GM23338 (cell line): ENCODE results near the gene MMADHC. TPM values are rescaled to one million over a fixed set of nuclear protein-coding genes. Genes with fewer than 3 reads are reported as not detected.

Source experiments
- ATAC-seq: fragments of 200-7000 bp; cut with Tn5 transposase; 3 replicates; pipeline ENCODE4 v1.9.1; 2020
- DNase-seq: peaks from one replicate; pipeline ENCODE4 v3.0.0-alpha.2; 2015; ENCODE audit warnings: low spot score
- H2AFZ ChIP-seq: fragments of 200-600 bp; sonication (generic); 2 replicates; pipeline ENCODE4 v1.8.0; 2016; ENCODE audit warnings: antibody characterized with exemption, mild to moderate bottlenecking, moderate library complexity
- H3F3A ChIP-seq: fragments of 200-600 bp; sonication (generic); replicated peaks from 2 replicates; pipeline ENCODE4 v1.8.0; 2017; ENCODE audit warnings: antibody characterized with exemption, mixed run types, low read depth
- H3K27ac ChIP-seq: fragments of 200-600 bp; sonication (generic); 2 replicates; pipeline ENCODE4 v1.6.1; 2016; ENCODE audit warnings: low read depth
- H3K27me3 ChIP-seq: fragments of 200-600 bp; sonication (generic); 2 replicates; pipeline ENCODE4 v1.8.0; 2016; ENCODE audit warnings: mild to moderate bottlenecking, mixed run types, moderate library complexity; ENCODE audit not compliant: insufficient read depth
- H3K36me3 ChIP-seq: fragments of 200-600 bp; sonication (generic); 2 replicates; pipeline ENCODE4 v1.8.0; 2016; ENCODE audit warnings: mild to moderate bottlenecking; ENCODE audit not compliant: insufficient read depth
- H3K4me1 ChIP-seq: fragments of 200-600 bp; sonication (generic); 2 replicates; pipeline ENCODE4 v1.8.0; 2016; ENCODE audit warnings: mild to moderate bottlenecking, moderate library complexity; ENCODE audit not compliant: insufficient read depth
- H3K4me2 ChIP-seq: fragments of 200-600 bp; sonication (generic); 2 replicates; pipeline ENCODE4 v1.7.1; 2017; ENCODE audit warnings: mixed run types
- H3K4me3 ChIP-seq: fragments of 200-600 bp; sonication (generic); 2 replicates; pipeline ENCODE4 v1.6.1; 2016; ENCODE audit warnings: mixed run types
- H3K79me2 ChIP-seq: fragments of 200-600 bp; sonication (generic); replicated peaks from 2 replicates; pipeline ENCODE4 v1.8.0; 2017; ENCODE audit warnings: mild to moderate bottlenecking; ENCODE audit not compliant: insufficient read depth
- H3K9me2 ChIP-seq: fragments of 200-600 bp; sonication (generic); 2 replicates; pipeline ENCODE4 v1.8.0; 2017; ENCODE audit not compliant: insufficient read depth
- H4K20me1 ChIP-seq: fragments of 200-600 bp; sonication (generic); replicated peaks from 2 replicates; pipeline ENCODE4 v1.8.0; 2017; ENCODE audit warnings: mild to moderate bottlenecking; ENCODE audit not compliant: insufficient read depth
- H3K27ac Mint-ChIP-seq: 2 replicates; pipeline ENCODE4 v1.8.0; 2020; ENCODE audit warnings: inconsistent platforms, mild to moderate bottlenecking, moderate library complexity, mixed read lengths
- H3K27me3 Mint-ChIP-seq: 3 replicates; pipeline ENCODE4 v1.8.0; 2022; ENCODE audit warnings: low read depth, mild to moderate bottlenecking, moderate library complexity, mixed read lengths, inconsistent platforms; ENCODE audit not compliant: insufficient read depth, poor library complexity
- H3K36me3 Mint-ChIP-seq: 3 replicates; pipeline ENCODE4 v1.8.0; 2021; ENCODE audit warnings: low read depth, mild to moderate bottlenecking, inconsistent platforms, moderate library complexity, mixed read lengths
- H3K4me1 Mint-ChIP-seq: 3 replicates; pipeline ENCODE4 v1.8.0; 2020; ENCODE audit warnings: mild to moderate bottlenecking, inconsistent platforms, mixed read lengths
- H3K4me3 Mint-ChIP-seq: 3 replicates; pipeline ENCODE4 v1.8.0; 2021; ENCODE audit warnings: moderate library complexity, mild to moderate bottlenecking, inconsistent platforms, mixed read lengths
- H3K9me3 Mint-ChIP-seq: 3 replicates; pipeline ENCODE4 v1.8.0; 2020; ENCODE audit warnings: moderate library complexity, mild to moderate bottlenecking, inconsistent platforms, mixed read lengths
- CREB1 ChIP-seq: fragments of 250-450 bp; sonication (Bioruptor Pico); IDR thresholded peaks from 2 replicates; pipeline ENCODE4 v1.5.0; 2020; ENCODE audit warnings: low read depth, mild to moderate bottlenecking, moderate library complexity
- EZH2 ChIP-seq: fragments of 200-600 bp; sonication (generic); IDR thresholded peaks from one replicate; pipeline ENCODE4 v1.8.0; 2017; ENCODE audit warnings: antibody characterized with exemption, mild to moderate bottlenecking, low read depth; ENCODE audit not compliant: unreplicated experiment
- EZH2phosphoT487 ChIP-seq: fragments of 200-600 bp; sonication (generic); IDR thresholded peaks from one replicate; pipeline ENCODE4 v1.8.1; 2018; ENCODE audit warnings: antibody characterized with exemption; ENCODE audit not compliant: unreplicated experiment
- JUNB ChIP-seq: IDR thresholded peaks from one replicate; pipeline ENCODE4 v1.6.1; 2016; ENCODE audit warnings: antibody characterized with exemption; ENCODE audit not compliant: unreplicated experiment
- NANOG ChIP-seq: IDR thresholded peaks from 2 replicates; pipeline ENCODE4 v1.6.1; 2016; ENCODE audit warnings: antibody characterized with exemption, borderline replicate concordance
- POLR2AphosphoS5 ChIP-seq: IDR thresholded peaks from 2 replicates; pipeline ENCODE4 v1.6.1; 2016; ENCODE audit warnings: antibody characterized with exemption, low read depth
- STAT1 ChIP-seq: IDR thresholded peaks from one replicate; pipeline ENCODE4 v1.6.1; 2016; ENCODE audit warnings: antibody characterized with exemption; ENCODE audit not compliant: unreplicated experiment
- ZNF114 ChIP-seq: fragments of 250-450 bp; sonication (Bioruptor Pico); IDR thresholded peaks from 2 replicates; pipeline ENCODE4 v1.5.0; 2020; ENCODE audit warnings: mild to moderate bottlenecking, moderate library complexity
- ZNF331 ChIP-seq: fragments of 250-450 bp; sonication (Bioruptor Pico); IDR thresholded peaks from 2 replicates; pipeline ENCODE4 v1.5.0; 2020; ENCODE audit warnings: low read depth, mild to moderate bottlenecking, moderate library complexity
- polyA plus RNA-seq: library from polyadenylated mRNA; unstranded; fragments of >200 nt; fragmentation: Nextera tagmentation; extraction: Ambion mirVana; gene quantifications from 2 replicates; pipeline ENCODE4 v1.2.1, GENCODE V29; 2016
- total RNA-seq: library from RNA; depleted of rRNA; stranded (reverse); fragments of >200 nt; shearing (Covaris generic); gene quantifications from 2 replicates; pipeline ENCODE4 v1.2.3, GENCODE V29; 2014
- TF ChIP-seq, protein P1 (sequence below): fragments of 250-450 bp; sonication (Bioruptor Pico); IDR thresholded peaks from 2 replicates; pipeline ENCODE4 v1.5.0; 2020; ENCODE audit warnings: mild to moderate bottlenecking, moderate library complexity
- TF ChIP-seq, protein P2 (sequence below): IDR thresholded peaks from 2 replicates; pipeline ENCODE4 v1.6.1; 2016; ENCODE audit warnings: antibody characterized with exemption
- TF ChIP-seq, protein P3 (sequence below), 2 experiments: fragments of 200-600 bp in 1 of 2; sonication (generic) in 1 of 2; conservative IDR thresholded peaks; 2 replicates each; pipeline versions ENCODE4 v1.5.1 to v1.6.1; 2016 to 2017; ENCODE audit warnings: antibody characterized with exemption in 2 of 2, low read depth in 2 of 2, mild to moderate bottlenecking in 2 of 2, moderate library complexity in 1 of 2
- TF ChIP-seq, protein P4 (sequence below): IDR thresholded peaks from one replicate; pipeline ENCODE4 v1.6.1; 2018; ENCODE audit warnings: antibody characterized with exemption; ENCODE audit not compliant: unreplicated experiment

The MMADHC gene
- total and polyA plus RNA-seq, 2 experiments from 2014 or later = 135 to 163 TPM

DNA sequence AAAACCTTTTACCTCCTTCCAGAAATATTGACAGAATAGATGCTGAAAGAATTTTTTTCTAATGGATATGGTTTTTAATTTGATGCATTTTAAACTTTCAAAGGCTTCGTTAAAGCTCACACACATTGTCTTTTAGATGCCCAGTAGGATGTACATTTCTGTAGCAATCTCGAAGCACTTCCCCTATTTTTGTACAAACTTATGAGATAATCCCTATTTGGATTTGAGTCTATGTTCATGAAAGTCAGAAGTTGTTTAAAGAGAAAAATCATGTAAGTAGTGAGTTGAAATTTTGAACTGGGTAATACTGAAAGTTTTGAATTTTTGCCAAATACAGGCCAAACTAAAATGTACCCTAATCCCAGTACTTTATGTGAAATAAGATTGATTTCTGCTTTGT is 38.1 kb upstream of the MMADHC start:
- Histone ChIP-seq H3K9me2 (no peaks in the 10 kb centered on the region), H3K4me3 (no peak overlapping the region), H2AFZ (no peak overlapping the region), H3K36me3 (no peaks in the 10 kb centered on the region), H3K79me2 (no peaks in the 10 kb centered on the region), H3K4me2 (no peak overlapping the region), H3K4me1 (no peaks in the 10 kb centered on the region), H3F3A (no peaks in the 10 kb centered on the region), H4K20me1 (no peaks in the 10 kb centered on the region), H3K27me3 (no peaks in the 10 kb centered on the region), H3K27ac (no peak overlapping the region)
- H3K27ac Mint-ChIP-seq = no peak overlapping the region
- ATAC-seq = no peak
- H3K9me3 Mint-ChIP-seq = no peaks in the 10 kb centered on the region
- no peaks in the 10 kb centered on the region for H3K27me3 Mint-ChIP-seq
- no peaks in the 10 kb centered on the region for H3K36me3 Mint-ChIP-seq
- no peak overlapping the region for H3K4me3 Mint-ChIP-seq
- H3K4me1 Mint-ChIP-seq = no peaks in the 10 kb centered on the region
- no peak for TF ChIP-seq EZH2
- TF ChIP-seq, protein P1, sequence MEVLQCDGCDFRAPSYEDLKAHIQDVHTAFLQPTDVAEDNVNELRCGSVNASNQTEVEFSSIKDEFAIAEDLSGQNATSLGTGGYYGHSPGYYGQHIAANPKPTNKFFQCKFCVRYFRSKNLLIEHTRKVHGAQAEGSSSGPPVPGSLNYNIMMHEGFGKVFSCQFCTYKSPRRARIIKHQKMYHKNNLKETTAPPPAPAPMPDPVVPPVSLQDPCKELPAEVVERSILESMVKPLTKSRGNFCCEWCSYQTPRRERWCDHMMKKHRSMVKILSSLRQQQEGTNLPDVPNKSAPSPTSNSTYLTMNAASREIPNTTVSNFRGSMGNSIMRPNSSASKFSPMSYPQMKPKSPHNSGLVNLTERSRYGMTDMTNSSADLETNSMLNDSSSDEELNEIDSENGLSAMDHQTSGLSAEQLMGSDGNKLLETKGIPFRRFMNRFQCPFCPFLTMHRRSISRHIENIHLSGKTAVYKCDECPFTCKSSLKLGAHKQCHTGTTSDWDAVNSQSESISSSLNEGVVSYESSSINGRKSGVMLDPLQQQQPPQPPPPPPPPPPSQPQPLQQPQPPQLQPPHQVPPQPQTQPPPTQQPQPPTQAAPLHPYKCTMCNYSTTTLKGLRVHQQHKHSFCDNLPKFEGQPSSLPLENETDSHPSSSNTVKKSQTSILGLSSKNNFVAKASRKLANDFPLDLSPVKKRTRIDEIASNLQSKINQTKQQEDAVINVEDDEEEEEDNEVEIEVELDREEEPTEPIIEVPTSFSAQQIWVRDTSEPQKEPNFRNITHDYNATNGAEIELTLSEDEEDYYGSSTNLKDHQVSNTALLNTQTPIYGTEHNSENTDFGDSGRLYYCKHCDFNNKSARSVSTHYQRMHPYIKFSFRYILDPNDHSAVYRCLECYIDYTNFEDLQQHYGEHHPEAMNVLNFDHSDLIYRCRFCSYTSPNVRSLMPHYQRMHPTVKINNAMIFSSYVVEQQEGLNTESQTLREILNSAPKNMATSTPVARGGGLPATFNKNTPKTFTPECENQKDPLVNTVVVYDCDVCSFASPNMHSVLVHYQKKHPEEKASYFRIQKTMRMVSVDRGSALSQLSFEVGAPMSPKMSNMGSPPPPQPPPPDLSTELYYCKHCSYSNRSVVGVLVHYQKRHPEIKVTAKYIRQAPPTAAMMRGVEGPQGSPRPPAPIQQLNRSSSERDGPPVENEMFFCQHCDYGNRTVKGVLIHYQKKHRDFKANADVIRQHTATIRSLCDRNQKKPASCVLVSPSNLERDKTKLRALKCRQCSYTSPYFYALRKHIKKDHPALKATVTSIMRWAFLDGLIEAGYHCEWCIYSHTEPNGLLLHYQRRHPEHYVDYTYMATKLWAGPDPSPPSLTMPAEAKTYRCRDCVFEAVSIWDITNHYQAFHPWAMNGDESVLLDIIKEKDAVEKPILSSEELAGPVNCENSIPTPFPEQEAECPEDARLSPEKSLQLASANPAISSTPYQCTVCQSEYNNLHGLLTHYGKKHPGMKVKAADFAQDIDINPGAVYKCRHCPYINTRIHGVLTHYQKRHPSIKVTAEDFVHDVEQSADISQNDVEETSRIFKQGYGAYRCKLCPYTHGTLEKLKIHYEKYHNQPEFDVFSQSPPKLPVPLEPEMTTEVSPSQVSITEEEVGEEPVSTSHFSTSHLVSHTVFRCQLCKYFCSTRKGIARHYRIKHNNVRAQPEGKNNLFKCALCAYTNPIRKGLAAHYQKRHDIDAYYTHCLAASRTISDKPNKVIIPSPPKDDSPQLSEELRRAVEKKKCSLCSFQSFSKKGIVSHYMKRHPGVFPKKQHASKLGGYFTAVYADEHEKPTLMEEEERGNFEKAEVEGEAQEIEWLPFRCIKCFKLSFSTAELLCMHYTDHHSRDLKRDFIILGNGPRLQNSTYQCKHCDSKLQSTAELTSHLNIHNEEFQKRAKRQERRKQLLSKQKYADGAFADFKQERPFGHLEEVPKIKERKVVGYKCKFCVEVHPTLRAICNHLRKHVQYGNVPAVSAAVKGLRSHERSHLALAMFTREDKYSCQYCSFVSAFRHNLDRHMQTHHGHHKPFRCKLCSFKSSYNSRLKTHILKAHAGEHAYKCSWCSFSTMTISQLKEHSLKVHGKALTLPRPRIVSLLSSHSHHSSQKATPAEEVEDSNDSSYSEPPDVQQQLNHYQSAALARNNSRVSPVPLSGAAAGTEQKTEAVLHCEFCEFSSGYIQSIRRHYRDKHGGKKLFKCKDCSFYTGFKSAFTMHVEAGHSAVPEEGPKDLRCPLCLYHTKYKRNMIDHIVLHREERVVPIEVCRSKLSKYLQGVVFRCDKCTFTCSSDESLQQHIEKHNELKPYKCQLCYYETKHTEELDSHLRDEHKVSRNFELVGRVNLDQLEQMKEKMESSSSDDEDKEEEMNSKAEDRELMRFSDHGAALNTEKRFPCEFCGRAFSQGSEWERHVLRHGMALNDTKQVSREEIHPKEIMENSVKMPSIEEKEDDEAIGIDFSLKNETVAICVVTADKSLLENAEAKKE (CRISPR knock-in tag) = no peak
- no peak for TF ChIP-seq ZNF114 (CRISPR knock-in tag)
- TF ChIP-seq POLR2AphosphoS5 = no peak
- no peak for TF ChIP-seq EZH2phosphoT487
- no peak for TF ChIP-seq NANOG
- TF ChIP-seq JUNB = no peak
- TF ChIP-seq, protein P2, sequence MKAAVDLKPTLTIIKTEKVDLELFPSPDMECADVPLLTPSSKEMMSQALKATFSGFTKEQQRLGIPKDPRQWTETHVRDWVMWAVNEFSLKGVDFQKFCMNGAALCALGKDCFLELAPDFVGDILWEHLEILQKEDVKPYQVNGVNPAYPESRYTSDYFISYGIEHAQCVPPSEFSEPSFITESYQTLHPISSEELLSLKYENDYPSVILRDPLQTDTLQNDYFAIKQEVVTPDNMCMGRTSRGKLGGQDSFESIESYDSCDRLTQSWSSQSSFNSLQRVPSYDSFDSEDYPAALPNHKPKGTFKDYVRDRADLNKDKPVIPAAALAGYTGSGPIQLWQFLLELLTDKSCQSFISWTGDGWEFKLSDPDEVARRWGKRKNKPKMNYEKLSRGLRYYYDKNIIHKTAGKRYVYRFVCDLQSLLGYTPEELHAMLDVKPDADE = no peak
- no peak for TF ChIP-seq CREB1
- TF ChIP-seq STAT1 = no peak
- no peak for TF ChIP-seq ZNF331 (CRISPR knock-in tag)
- TF ChIP-seq, protein P3, sequence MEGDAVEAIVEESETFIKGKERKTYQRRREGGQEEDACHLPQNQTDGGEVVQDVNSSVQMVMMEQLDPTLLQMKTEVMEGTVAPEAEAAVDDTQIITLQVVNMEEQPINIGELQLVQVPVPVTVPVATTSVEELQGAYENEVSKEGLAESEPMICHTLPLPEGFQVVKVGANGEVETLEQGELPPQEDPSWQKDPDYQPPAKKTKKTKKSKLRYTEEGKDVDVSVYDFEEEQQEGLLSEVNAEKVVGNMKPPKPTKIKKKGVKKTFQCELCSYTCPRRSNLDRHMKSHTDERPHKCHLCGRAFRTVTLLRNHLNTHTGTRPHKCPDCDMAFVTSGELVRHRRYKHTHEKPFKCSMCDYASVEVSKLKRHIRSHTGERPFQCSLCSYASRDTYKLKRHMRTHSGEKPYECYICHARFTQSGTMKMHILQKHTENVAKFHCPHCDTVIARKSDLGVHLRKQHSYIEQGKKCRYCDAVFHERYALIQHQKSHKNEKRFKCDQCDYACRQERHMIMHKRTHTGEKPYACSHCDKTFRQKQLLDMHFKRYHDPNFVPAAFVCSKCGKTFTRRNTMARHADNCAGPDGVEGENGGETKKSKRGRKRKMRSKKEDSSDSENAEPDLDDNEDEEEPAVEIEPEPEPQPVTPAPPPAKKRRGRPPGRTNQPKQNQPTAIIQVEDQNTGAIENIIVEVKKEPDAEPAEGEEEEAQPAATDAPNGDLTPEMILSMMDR (conservative IDR thresholded peaks at IDR 0.05; ENCODE audit: low read depth in 2 of 2) = no peak
- TF ChIP-seq, protein P4, sequence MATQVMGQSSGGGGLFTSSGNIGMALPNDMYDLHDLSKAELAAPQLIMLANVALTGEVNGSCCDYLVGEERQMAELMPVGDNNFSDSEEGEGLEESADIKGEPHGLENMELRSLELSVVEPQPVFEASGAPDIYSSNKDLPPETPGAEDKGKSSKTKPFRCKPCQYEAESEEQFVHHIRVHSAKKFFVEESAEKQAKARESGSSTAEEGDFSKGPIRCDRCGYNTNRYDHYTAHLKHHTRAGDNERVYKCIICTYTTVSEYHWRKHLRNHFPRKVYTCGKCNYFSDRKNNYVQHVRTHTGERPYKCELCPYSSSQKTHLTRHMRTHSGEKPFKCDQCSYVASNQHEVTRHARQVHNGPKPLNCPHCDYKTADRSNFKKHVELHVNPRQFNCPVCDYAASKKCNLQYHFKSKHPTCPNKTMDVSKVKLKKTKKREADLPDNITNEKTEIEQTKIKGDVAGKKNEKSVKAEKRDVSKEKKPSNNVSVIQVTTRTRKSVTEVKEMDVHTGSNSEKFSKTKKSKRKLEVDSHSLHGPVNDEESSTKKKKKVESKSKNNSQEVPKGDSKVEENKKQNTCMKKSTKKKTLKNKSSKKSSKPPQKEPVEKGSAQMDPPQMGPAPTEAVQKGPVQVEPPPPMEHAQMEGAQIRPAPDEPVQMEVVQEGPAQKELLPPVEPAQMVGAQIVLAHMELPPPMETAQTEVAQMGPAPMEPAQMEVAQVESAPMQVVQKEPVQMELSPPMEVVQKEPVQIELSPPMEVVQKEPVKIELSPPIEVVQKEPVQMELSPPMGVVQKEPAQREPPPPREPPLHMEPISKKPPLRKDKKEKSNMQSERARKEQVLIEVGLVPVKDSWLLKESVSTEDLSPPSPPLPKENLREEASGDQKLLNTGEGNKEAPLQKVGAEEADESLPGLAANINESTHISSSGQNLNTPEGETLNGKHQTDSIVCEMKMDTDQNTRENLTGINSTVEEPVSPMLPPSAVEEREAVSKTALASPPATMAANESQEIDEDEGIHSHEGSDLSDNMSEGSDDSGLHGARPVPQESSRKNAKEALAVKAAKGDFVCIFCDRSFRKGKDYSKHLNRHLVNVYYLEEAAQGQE = no peak
- DNase-seq = no peak
